ENCODE results near the gene NLGN1.

The NLGN1 gene

DNA sequence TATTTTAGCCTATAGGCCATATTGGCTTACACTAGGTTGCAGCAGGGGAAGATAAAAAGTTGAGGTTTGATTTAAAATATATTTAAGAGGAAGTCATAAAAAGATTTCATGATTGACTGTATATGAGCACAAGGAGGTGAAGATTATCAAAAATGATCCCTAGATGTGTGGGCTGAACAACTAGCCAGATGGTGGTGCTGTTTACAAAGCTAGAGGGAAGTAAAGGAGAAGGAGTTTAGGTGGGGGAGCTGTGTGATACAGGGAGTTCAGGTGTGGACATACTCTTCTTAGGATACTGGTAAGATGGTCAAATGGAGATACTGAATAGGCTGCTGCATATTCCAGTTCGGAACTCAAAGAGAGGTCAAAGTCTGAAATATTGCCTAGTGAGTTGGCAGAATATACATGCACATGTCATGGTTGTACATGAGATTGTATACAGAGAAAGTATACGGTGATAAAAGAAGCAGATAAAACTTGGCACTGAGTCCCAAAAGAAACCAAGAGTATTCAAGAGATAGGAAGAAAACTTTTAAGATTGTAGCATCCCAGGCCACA lies 727.8 kb downstream of the NLGN1 start:
- no peaks in the 10 kb centered on the region for H3K36me3 ChIP-seq
- TF ChIP-seq, protein P1, sequence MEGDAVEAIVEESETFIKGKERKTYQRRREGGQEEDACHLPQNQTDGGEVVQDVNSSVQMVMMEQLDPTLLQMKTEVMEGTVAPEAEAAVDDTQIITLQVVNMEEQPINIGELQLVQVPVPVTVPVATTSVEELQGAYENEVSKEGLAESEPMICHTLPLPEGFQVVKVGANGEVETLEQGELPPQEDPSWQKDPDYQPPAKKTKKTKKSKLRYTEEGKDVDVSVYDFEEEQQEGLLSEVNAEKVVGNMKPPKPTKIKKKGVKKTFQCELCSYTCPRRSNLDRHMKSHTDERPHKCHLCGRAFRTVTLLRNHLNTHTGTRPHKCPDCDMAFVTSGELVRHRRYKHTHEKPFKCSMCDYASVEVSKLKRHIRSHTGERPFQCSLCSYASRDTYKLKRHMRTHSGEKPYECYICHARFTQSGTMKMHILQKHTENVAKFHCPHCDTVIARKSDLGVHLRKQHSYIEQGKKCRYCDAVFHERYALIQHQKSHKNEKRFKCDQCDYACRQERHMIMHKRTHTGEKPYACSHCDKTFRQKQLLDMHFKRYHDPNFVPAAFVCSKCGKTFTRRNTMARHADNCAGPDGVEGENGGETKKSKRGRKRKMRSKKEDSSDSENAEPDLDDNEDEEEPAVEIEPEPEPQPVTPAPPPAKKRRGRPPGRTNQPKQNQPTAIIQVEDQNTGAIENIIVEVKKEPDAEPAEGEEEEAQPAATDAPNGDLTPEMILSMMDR (IDR thresholded peaks at IDR 0.05): no peak
- H3K27me3 ChIP-seq: no peaks in the 10 kb centered on the region
- H3K4me1 ChIP-seq (ENCODE audit: control insufficient read depth in 1 of 2, insufficient read depth in 1 of 2, low read depth in 1 of 2, low read length in 1 of 2): no peaks in the 10 kb centered on the region
- H3K27ac ChIP-seq: no peak overlapping the region
- H3K4me3 ChIP-seq (ENCODE audit: low read depth in 1 of 2, low read length in 1 of 2): no peak overlapping the region
- no peaks in the 10 kb centered on the region for H3K9me3 ChIP-seq

DNA sequence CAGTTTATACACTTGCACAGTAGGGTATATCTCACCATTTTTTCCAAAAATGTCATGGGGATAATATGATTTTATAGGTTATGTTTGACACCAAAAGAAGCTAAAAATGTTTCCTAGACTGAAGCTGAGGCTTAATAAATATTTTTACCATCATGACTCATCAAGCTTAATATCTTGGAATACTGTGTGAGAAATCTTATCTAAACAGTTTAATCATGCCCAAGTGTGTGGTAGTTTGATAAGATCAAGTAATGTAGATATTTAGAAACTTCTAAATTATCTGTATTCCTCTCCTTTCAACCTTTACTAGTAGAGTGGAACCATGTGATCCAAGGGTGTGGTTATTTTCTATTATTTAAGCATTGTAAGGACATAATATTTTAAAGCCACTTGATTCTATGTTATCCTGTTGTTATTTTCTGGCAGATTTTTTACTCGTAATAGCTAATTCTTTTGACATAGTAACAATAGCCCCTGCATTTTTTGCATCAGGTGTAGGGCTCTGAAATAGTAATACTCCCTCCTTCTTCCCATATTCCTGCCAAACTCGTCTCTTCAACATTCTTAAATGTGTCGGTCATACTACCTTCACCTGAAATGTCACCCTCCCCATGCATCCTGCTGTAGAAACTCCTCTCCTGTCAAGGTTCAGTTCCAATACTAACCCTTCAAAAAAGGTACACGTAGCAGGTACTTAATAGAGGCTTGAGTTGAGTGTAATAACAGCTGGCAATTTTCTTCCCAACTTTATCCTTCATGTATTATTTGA lies 729.6 kb downstream of the NLGN1 start:
- Histone ChIP-seq H3K4me1 (ENCODE audit: control insufficient read depth in 1 of 2, insufficient read depth in 1 of 2, low read depth in 1 of 2, low read length in 1 of 2) (no peaks in the 10 kb centered on the region), H3K27ac (no peak overlapping the region), H3K4me3 (ENCODE audit: low read depth in 1 of 2, low read length in 1 of 2) (no peak overlapping the region), H3K36me3 (no peaks in the 10 kb centered on the region), H3K27me3 (no peaks in the 10 kb centered on the region), H3K9me3 (no peaks in the 10 kb centered on the region)
- TF ChIP-seq, protein P1 (IDR thresholded peaks at IDR 0.05): no peak

DNA sequence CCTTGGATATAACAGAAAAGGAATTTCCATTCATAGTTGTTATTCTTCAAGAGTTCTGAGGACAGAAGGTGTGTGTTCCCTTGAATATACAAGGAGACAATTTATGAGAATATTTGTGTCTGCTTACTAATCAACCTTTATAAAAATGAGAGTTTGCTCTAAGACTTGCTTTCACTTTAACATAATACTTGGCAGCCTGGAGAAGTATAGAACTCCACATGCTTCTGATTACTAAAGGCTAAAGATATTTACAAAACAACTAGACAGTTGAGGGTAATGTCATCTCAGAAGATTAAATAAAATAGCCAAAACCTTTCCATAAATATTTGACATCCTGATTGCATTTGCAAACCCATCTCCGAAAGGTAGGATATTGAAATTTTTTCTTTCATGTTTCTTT lies 734.5 kb downstream of the NLGN1 start:
- Histone ChIP-seq H3K9me3 (no peaks in the 10 kb centered on the region), H3K27me3 (no peaks in the 10 kb centered on the region), H3K4me3 (ENCODE audit: low read depth in 1 of 2, low read length in 1 of 2) (no peak overlapping the region), H3K36me3 (no peaks in the 10 kb centered on the region), H3K4me1 (ENCODE audit: control insufficient read depth in 1 of 2, insufficient read depth in 1 of 2, low read depth in 1 of 2, low read length in 1 of 2) (no peaks in the 10 kb centered on the region), H3K27ac (no peak overlapping the region)
- TF ChIP-seq, protein P1 (IDR thresholded peaks at IDR 0.05): no peak

DNA sequence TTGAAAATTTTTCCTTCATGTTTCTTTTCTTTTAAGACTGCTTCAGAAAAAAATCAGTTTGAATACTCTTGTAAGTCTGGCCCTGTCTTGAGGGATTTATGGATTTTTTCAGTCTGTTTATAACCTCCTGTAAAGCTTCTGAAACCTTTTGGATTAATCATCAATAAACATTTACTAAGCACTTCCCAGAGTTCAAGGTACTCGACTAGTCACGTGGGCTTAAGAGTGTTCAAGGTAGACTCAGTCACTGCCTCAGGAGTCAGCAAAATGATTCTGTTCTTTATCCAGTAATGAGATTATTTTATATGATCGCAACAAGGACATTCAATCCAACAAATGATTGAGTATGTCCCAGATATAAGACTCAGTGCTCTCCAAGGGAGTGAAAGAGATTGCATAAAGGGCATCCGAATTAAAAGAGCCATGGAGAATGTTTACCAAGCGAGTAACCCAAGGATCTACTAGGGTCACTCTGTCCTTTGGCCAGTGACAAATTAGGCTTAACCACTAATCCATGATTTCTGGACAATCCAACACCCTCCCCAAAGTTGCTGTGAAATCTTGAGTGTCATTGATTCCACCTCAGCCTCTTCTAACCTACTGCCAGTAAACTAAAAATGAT lies 735.0 kb downstream of the NLGN1 start:
- H3K27ac ChIP-seq: no peak overlapping the region
- H3K4me1 ChIP-seq (ENCODE audit: control insufficient read depth in 1 of 2, insufficient read depth in 1 of 2, low read depth in 1 of 2, low read length in 1 of 2): no peaks in the 10 kb centered on the region
- H3K36me3 ChIP-seq: no peaks in the 10 kb centered on the region
- H3K4me3 ChIP-seq (ENCODE audit: low read depth in 1 of 2, low read length in 1 of 2): no peak overlapping the region
- TF ChIP-seq, protein P1 (IDR thresholded peaks at IDR 0.05): no peak
- no peaks in the 10 kb centered on the region for H3K27me3 ChIP-seq
- no peaks in the 10 kb centered on the region for H3K9me3 ChIP-seq

DNA sequence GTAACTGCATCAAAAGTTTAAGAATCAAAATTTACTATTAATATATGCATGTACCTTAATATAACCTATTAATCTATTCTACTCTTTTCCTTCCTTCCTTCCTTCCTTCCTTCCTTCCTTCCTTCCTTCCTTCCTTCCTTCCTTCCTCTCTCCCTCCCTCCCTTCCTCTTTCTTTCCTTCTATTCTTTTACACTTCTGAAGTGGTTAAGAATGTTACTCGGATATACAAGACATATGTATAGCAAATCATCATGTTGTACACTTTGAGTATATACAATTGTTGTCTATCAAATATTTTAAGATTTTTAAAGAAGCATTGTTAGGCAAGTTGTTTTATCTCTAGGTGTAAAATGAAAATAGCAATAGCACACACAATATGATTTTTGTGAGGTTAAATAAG lies 748.5 kb downstream of the NLGN1 start:
- Histone ChIP-seq H3K9me3 (no peaks in the 10 kb centered on the region), H3K36me3 (no peaks in the 10 kb centered on the region), H3K27ac (no peak overlapping the region), H3K4me3 (ENCODE audit: low read depth in 1 of 2, low read length in 1 of 2) (no peak overlapping the region), H3K4me1 (ENCODE audit: control insufficient read depth in 1 of 2, insufficient read depth in 1 of 2, low read depth in 1 of 2, low read length in 1 of 2) (no peaks in the 10 kb centered on the region), H3K27me3 (no peaks in the 10 kb centered on the region)
- TF ChIP-seq, protein P1 (IDR thresholded peaks at IDR 0.05): no peak
